ENCODE measurements around the gene MISP. TPM values are rescaled to one million over a fixed set of nuclear protein-coding genes. Genes with fewer than 3 reads are reported as not detected.

The MISP gene
- total RNA-seq, 1 donor from 2014 or later, result 0.67 TPM

- no peak for DNase-seq (ENCODE audit: low spot score)
Observed at GRCh38 chr19:772730-773436, 22.0 kb downstream of the MISP start.

GRCh38 chr19:776549-776948, 25.6 kb downstream of the MISP start:
- DNase-seq (ENCODE audit: low spot score), result no peak

GRCh38 chr19:778910-779653, 28.2 kb downstream of the MISP start:
- no peak for DNase-seq (ENCODE audit: low spot score)

GRCh38 chr19:780935-781334, 30.0 kb downstream of the MISP start:
- no peak for DNase-seq (ENCODE audit: low spot score)

- DNase-seq (ENCODE audit: low spot score), result no peak
Observed at GRCh38 chr19:781800-782184, 30.9 kb downstream of the MISP start.

- no peak for DNase-seq (ENCODE audit: low spot score)
Observed at GRCh38 chr19:782185-782877, 31.4 kb downstream of the MISP start.

- DNase-seq (ENCODE audit: low spot score), result no peak
Observed at GRCh38 chr19:782878-783668, 32.2 kb downstream of the MISP start.

- no peak for DNase-seq (ENCODE audit: low spot score)
Observed at GRCh38 chr19:784541-784940, 33.6 kb downstream of the MISP start.

- no peak for DNase-seq (ENCODE audit: low spot score)
Observed at GRCh38 chr19:787536-787935, 36.6 kb downstream of the MISP start.

- DNase-seq (ENCODE audit: low spot score), result no peak
Observed at GRCh38 chr19:788686-788982, 37.7 kb downstream of the MISP start.

GRCh38 chr19:788983-789700, 38.2 kb downstream of the MISP start:
- DNase-seq (ENCODE audit: low spot score), result no peak

GRCh38 chr19:789701-790060, 38.8 kb downstream of the MISP start:
- no peak for DNase-seq (ENCODE audit: low spot score)

- DNase-seq (ENCODE audit: low spot score), result no peak
Observed at GRCh38 chr19:791007-791566, 40.2 kb downstream of the MISP start.

GRCh38 chr19:791567-792305, 40.8 kb downstream of the MISP start:
- DNase-seq (ENCODE audit: low spot score), result no peak

GRCh38 chr19:792306-792885, 41.5 kb downstream of the MISP start:
- no peak for DNase-seq (ENCODE audit: low spot score)

- no peak for DNase-seq (ENCODE audit: low spot score)
Observed at GRCh38 chr19:793806-794205, 42.9 kb downstream of the MISP start.

- no peak for DNase-seq (ENCODE audit: low spot score)
Observed at GRCh38 chr19:795073-795611, 44.2 kb downstream of the MISP start.

- no peak for DNase-seq (ENCODE audit: low spot score)
Observed at GRCh38 chr19:795691-796581, 45.0 kb downstream of the MISP start.
